Tibial nerve (tissue), 4 donors: ENCODE measurements around the gene RGSL1. TPM values are rescaled to one million over a fixed set of nuclear protein-coding genes. Genes with fewer than 3 reads are reported as not detected.

Source experiments
- DNase-seq, 2 donors: peaks; one replicate each; pipeline ENCODE4 v3.0.0-alpha.2; 2019; ENCODE audit warnings: low spot score in 2 of 2
- H3K27ac ChIP-seq, 4 donors: fragments of 200-600 bp; sonication (generic) in 3 of 4; one replicate each; pipeline ENCODE4 v1.5.1; 2017 to 2019; ENCODE audit warnings: mild to moderate bottlenecking in 1 of 4
- H3K27me3 ChIP-seq, 2 donors: fragments of 200-600 bp; sonication (generic) in 1 of 2; one replicate each; pipeline versions ENCODE4 v1.5.1 to v1.6.0; 2017 to 2019
- H3K36me3 ChIP-seq, 3 donors: fragments of 200-600 bp; sonication (generic); one replicate each; pipeline ENCODE4 v1.5.1; 2018 to 2019
- H3K4me1 ChIP-seq, 4 donors: fragments of 200-600 bp; sonication (generic) in 3 of 4; one replicate each; pipeline ENCODE4 v1.5.1; 2017 to 2019
- H3K4me3 ChIP-seq, 4 donors: fragments of 200-600 bp; sonication (generic) in 3 of 4; one replicate each; pipeline ENCODE4 v1.5.1; 2017 to 2019; ENCODE audit warnings: mild to moderate bottlenecking in 1 of 4, moderate library complexity in 1 of 4
- H3K9me3 ChIP-seq, 4 donors: fragments of 200-600 bp; sonication (generic) in 3 of 4; one replicate each; pipeline ENCODE4 v1.5.1; 2017 to 2019
- EP300 ChIP-seq, 2 donors: sonication (generic); formaldehyde crosslinking; IDR thresholded peaks; one replicate each; pipeline ENCODE4 v1.6.1; 2017; ENCODE audit warnings: antibody characterized with exemption in 2 of 2, mild to moderate bottlenecking in 1 of 2
- POLR2A ChIP-seq, 2 donors: fragments of 450-650 bp; IDR thresholded peaks; one replicate each; pipeline ENCODE4 v1.6.1; 2017; ENCODE audit warnings: antibody characterized with exemption in 2 of 2, mild to moderate bottlenecking in 2 of 2, moderate library complexity in 2 of 2
- whole genome bisulfite sequencing, 2 donors: methylation state at CpG; one replicate each; pipeline ENCODE4 v1.1.5; 2018; 5-methylcytosine and 5-hydroxymethylcytosine counted together
- total RNA-seq, 4 donors: library from RNA; depleted of rRNA; stranded (reverse); fragments of >200 nt; gene quantifications; one replicate each; pipeline ENCODE4 v1.1.0, GENCODE V29; 2016
- TF ChIP-seq, protein P1 (sequence below), 5 experiments: fragments of 200-600 bp in 3 of 5; fragments of 450-650 bp in 2 of 5; sonication (generic) in 3 of 5; IDR thresholded peaks; one replicate each; pipeline ENCODE4 v1.5.1; 2016 to 2019; ENCODE audit warnings: antibody characterized with exemption in 5 of 5, mild to moderate bottlenecking in 3 of 5, moderate library complexity in 2 of 5

Gene RGSL1
- total RNA-seq, 4 donors from 2014 or later: not detected

DNA sequence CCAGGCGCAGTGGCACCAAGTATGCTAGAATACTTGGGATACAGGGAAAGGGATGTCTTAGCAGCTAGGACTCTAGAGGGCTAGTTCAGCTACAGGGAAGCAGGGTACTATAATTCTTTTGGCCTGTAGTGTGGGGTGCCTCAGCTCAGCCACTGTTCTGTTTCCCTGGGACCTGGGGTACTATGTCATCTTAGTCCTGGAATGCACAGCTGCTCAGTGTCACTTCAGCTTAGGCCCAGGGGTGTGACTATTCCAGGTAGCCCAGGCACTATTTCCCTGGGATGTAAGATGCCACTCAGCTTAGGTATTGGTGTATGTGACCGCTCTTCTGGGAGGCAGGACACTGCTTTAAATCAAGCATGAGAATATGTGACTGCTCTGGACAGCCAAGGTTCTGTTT, 34.1 kb downstream of the RGSL1 start:
- no peak for TF ChIP-seq EP300 (IDR thresholded peaks at IDR 0.05)
- TF ChIP-seq, protein P1, sequence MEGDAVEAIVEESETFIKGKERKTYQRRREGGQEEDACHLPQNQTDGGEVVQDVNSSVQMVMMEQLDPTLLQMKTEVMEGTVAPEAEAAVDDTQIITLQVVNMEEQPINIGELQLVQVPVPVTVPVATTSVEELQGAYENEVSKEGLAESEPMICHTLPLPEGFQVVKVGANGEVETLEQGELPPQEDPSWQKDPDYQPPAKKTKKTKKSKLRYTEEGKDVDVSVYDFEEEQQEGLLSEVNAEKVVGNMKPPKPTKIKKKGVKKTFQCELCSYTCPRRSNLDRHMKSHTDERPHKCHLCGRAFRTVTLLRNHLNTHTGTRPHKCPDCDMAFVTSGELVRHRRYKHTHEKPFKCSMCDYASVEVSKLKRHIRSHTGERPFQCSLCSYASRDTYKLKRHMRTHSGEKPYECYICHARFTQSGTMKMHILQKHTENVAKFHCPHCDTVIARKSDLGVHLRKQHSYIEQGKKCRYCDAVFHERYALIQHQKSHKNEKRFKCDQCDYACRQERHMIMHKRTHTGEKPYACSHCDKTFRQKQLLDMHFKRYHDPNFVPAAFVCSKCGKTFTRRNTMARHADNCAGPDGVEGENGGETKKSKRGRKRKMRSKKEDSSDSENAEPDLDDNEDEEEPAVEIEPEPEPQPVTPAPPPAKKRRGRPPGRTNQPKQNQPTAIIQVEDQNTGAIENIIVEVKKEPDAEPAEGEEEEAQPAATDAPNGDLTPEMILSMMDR (IDR thresholded peaks at IDR 0.05): no peak
- no peak for TF ChIP-seq POLR2A (IDR thresholded peaks at IDR 0.05)
- H3K36me3 ChIP-seq: no peaks in the 10 kb centered on the region

DNA sequence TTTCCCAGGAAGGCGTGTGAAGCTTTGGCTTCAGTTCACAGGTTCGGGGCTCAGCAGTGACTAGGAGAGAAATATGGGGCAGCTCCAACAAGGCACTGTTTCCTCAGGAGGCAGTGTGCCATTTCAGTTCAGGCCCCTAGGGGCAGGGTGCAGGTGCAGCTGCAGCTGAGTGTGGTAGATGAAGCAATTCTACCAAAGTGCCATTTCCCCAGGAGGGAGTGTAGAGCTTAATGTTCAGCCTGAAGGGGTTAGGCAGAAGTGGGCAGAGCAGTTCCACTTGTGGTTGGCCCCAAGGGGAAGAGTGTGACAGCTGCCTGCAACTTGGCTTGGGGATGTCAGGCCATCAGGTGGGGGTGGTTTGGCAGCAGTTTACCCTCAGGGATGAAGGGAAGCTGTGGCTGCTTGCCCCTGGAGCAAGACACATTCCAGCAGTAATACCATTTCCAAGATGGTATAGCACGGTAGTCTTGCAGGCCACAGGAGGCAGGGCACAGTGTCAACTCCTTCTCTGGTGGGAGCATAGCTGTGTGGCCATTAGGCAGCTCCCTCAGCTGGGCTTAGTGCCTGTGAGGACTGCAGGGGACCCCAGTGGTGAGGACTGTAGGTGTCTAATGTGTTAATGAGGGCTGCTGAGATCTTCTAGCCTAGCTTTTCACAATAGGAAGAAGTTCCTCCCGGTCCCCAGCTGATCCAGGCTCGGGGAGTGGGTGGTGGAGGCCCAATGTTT, 34.7 kb downstream of the RGSL1 start:
- no peaks in the 10 kb centered on the region for H3K27me3 ChIP-seq
- no peaks in the 10 kb centered on the region for H3K4me1 ChIP-seq
- no peaks in the 10 kb centered on the region for H3K36me3 ChIP-seq
- WGBS, 2 donors: 51 to 60% methylated on average over 5 of the region's 5 CpGs
- TF ChIP-seq, protein P1 (IDR thresholded peaks at IDR 0.05): no peak
- TF ChIP-seq POLR2A (IDR thresholded peaks at IDR 0.05) (no peak), EP300 (IDR thresholded peaks at IDR 0.05) (no peak)
- no peak for DNase-seq
- no peaks in the 10 kb centered on the region for H3K9me3 ChIP-seq
- H3K4me3 ChIP-seq: no peak overlapping the region
- no peak overlapping the region for H3K27ac ChIP-seq

More for the DNA sequence above, 34.1 kb downstream of the RGSL1 start:
- Histone ChIP-seq H3K9me3 (peaks cover 0 to 1% (median 0%) of the 10 kb centered on the region in 4 donors), H3K4me1 (no peaks in the 10 kb centered on the region), H3K27me3 (no peaks in the 10 kb centered on the region), H3K27ac (no peak overlapping the region), H3K4me3 (no peak overlapping the region)
- WGBS, 2 donors: 100% methylated on average over 2 of the region's 2 CpGs
- no peak for DNase-seq

DNA sequence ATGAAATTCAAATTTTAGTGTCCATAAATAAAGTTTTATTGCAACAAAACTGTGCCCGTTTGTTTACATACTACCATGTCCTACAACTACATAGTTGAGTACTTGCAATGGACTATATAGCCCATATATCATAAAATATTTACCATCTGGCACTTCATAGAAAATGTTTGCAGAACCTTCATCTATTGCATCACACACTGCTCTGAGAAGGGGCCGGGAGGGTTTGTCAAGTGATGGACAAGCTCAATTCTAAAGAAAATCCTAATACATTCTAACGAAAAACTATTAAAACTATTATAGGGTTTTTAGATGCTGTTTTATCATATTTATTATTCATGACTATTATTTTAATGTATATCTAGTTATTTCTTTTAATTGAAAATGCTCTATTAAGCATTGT, 35.9 kb downstream of the RGSL1 start:
- no peaks in the 10 kb centered on the region for H3K4me1 ChIP-seq
- TF ChIP-seq, protein P1 (IDR thresholded peaks at IDR 0.05): no peak
- TF ChIP-seq EP300 (IDR thresholded peaks at IDR 0.05) (no peak), POLR2A (IDR thresholded peaks at IDR 0.05) (no peak)
- 86 to 87% methylated on average over 3 of the region's 3 CpGs for WGBS, 2 donors
- DNase-seq: no peak
- H3K4me3 ChIP-seq: no peak overlapping the region
- no peaks in the 10 kb centered on the region for H3K9me3 ChIP-seq
- H3K36me3 ChIP-seq: no peaks in the 10 kb centered on the region
- no peaks in the 10 kb centered on the region for H3K27me3 ChIP-seq
- H3K27ac ChIP-seq: no peak overlapping the region

DNA sequence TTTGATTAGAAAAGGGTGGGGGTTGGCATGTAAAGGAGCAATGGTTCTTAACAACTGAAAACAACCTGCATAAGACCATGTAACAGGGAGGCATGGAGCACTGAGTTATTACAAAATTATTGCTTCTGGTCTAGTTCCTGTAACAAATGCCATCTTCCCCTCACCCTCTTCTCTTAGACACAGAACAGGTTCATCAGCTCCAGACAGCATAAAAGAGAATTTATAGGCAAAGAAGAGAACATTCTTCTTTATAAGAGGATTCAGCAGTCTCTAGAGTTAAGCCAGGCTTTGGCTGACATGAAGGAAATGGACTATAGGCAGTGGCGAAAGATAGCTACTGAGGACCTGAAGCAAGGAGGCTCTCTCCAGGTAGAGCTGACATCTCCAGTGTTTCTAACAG, 38.9 kb downstream of the RGSL1 start:
- Histone ChIP-seq H3K4me3 (no peak overlapping the region), H3K9me3 (no peaks in the 10 kb centered on the region), H3K27ac (no peak overlapping the region), H3K27me3 (no peaks in the 10 kb centered on the region), H3K36me3 (no peaks in the 10 kb centered on the region), H3K4me1 (no peaks in the 10 kb centered on the region)
- TF ChIP-seq POLR2A (IDR thresholded peaks at IDR 0.05): no peak
- TF ChIP-seq, protein P1 (IDR thresholded peaks at IDR 0.05): no peak
- TF ChIP-seq EP300 (IDR thresholded peaks at IDR 0.05): no peak
- no peak for DNase-seq
- 97 to 100% methylated on average over 1 of the region's 1 CpG for WGBS, 2 donors

DNA sequence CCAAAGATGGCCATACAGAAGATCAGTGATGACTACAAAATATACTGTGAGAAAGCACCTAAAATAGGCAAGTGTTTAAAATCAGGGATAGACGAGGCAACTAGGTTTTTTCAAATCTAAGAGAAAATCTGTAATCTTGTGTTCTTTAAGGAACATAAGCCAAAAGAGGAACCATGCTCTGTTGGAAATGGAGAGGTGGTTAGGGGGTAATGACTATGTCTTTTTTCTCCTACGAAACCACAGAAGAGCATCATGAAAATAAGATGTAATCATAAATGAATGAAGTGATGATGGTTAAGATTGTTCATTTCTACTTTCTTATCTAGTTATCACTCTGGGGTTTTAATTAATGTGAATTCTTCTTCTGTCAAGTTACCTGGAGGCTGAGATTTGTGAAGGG, 43.1 kb downstream of the RGSL1 start:
- 72 to 83% methylated on average over 2 of the region's 2 CpGs for WGBS, 2 donors
- no peak for DNase-seq
- Histone ChIP-seq H3K4me1 (no peaks in the 10 kb centered on the region), H3K4me3 (no peak overlapping the region), H3K36me3 (no peaks in the 10 kb centered on the region), H3K27me3 (no peaks in the 10 kb centered on the region), H3K9me3 (no peaks in the 10 kb centered on the region), H3K27ac (no peak overlapping the region)
- TF ChIP-seq, protein P1 (IDR thresholded peaks at IDR 0.05): no peak
- TF ChIP-seq EP300 (IDR thresholded peaks at IDR 0.05) (no peak), POLR2A (IDR thresholded peaks at IDR 0.05) (no peak)
